ENCODE data around the gene DTNA.

The DTNA gene

GRCh38 chr18:34923911-34924310 lies 213.8 kb downstream of the DTNA start:
- TF ChIP-seq EZH2 (IDR thresholded peaks at IDR 0.05; ENCODE audit: borderline replicate concordance, low read length): no peak
- TF ChIP-seq CTCF (IDR thresholded peaks at IDR 0.05; ENCODE audit: low read length): no peak

GRCh38 chr18:34926683-34927082 lies 216.6 kb downstream of the DTNA start:
- Histone ChIP-seq H3K4me1 (ENCODE audit: insufficient read depth, low read length, severe bottlenecking) (no peaks in the 10 kb centered on the region), H2AFZ (ENCODE audit: low read length) (no peak overlapping the region), H3K27ac (ENCODE audit: low read depth, low read length, poor library complexity, severe bottlenecking) (no peak overlapping the region), H3K4me3 (ENCODE audit: low read depth, low read length, poor library complexity, severe bottlenecking) (no peak overlapping the region), H3K27me3 (ENCODE audit: insufficient read depth, low read length) (no peaks in the 10 kb centered on the region), H3F3A (ENCODE audit: insufficient read depth, low read length) (no peaks in the 10 kb centered on the region), H3K9me2 (ENCODE audit: low read depth, low read length) (no peaks in the 10 kb centered on the region), H3K9ac (ENCODE audit: low read length) (no peak overlapping the region), H3K36me3 (ENCODE audit: insufficient read depth, low read length) (no peaks in the 10 kb centered on the region), H3K79me2 (ENCODE audit: insufficient read depth, low read length) (no peaks in the 10 kb centered on the region), H3K9me3 (ENCODE audit: low read length) (no peaks in the 10 kb centered on the region), H4K20me1 (ENCODE audit: insufficient read depth, low read length) (no peaks in the 10 kb centered on the region), H3K4me2 (ENCODE audit: low read length) (no peak overlapping the region)
- TF ChIP-seq EZH2 (IDR thresholded peaks at IDR 0.05; ENCODE audit: borderline replicate concordance, low read length) (no peak), CTCF (IDR thresholded peaks at IDR 0.05; ENCODE audit: low read length) (no peak)

More at GRCh38 chr18:34923911-34924310, 213.8 kb downstream of the DTNA start:
- H4K20me1 ChIP-seq (ENCODE audit: insufficient read depth, low read length): no peaks in the 10 kb centered on the region
- no peaks in the 10 kb centered on the region for H3K27me3 ChIP-seq (ENCODE audit: insufficient read depth, low read length)
- no peaks in the 10 kb centered on the region for H3F3A ChIP-seq (ENCODE audit: insufficient read depth, low read length)
- no peaks in the 10 kb centered on the region for H3K9me2 ChIP-seq (ENCODE audit: low read depth, low read length)
- H3K27ac ChIP-seq (ENCODE audit: low read depth, low read length, poor library complexity, severe bottlenecking): no peak overlapping the region
- H3K36me3 ChIP-seq (ENCODE audit: insufficient read depth, low read length): no peaks in the 10 kb centered on the region
- no peak overlapping the region for H3K9ac ChIP-seq (ENCODE audit: low read length)
- H3K4me2 ChIP-seq (ENCODE audit: low read length): no peak overlapping the region
- no peaks in the 10 kb centered on the region for H3K79me2 ChIP-seq (ENCODE audit: insufficient read depth, low read length)
- no peak overlapping the region for H3K4me3 ChIP-seq (ENCODE audit: low read depth, low read length, poor library complexity, severe bottlenecking)
- H3K4me1 ChIP-seq (ENCODE audit: insufficient read depth, low read length, severe bottlenecking): no peaks in the 10 kb centered on the region
- H2AFZ ChIP-seq (ENCODE audit: low read length): no peak overlapping the region
- no peaks in the 10 kb centered on the region for H3K9me3 ChIP-seq (ENCODE audit: low read length)

- H3K4me2 ChIP-seq (ENCODE audit: low read length): no peak overlapping the region
- H3K9me2 ChIP-seq (ENCODE audit: low read depth, low read length): no peaks in the 10 kb centered on the region
- H3K27me3 ChIP-seq (ENCODE audit: insufficient read depth, low read length): no peaks in the 10 kb centered on the region
- no peaks in the 10 kb centered on the region for H3K79me2 ChIP-seq (ENCODE audit: insufficient read depth, low read length)
- H3K4me1 ChIP-seq (ENCODE audit: insufficient read depth, low read length, severe bottlenecking): no peaks in the 10 kb centered on the region
- H2AFZ ChIP-seq (ENCODE audit: low read length): no peak overlapping the region
- no peaks in the 10 kb centered on the region for H3F3A ChIP-seq (ENCODE audit: insufficient read depth, low read length)
- no peak overlapping the region for H3K27ac ChIP-seq (ENCODE audit: low read depth, low read length, poor library complexity, severe bottlenecking)
- no peak for TF ChIP-seq EZH2 (IDR thresholded peaks at IDR 0.05; ENCODE audit: borderline replicate concordance, low read length)
- no peak for TF ChIP-seq CTCF (IDR thresholded peaks at IDR 0.05; ENCODE audit: low read length)
- no peak overlapping the region for H3K4me3 ChIP-seq (ENCODE audit: low read depth, low read length, poor library complexity, severe bottlenecking)
- H4K20me1 ChIP-seq (ENCODE audit: insufficient read depth, low read length): no peaks in the 10 kb centered on the region
- no peaks in the 10 kb centered on the region for H3K36me3 ChIP-seq (ENCODE audit: insufficient read depth, low read length)
- no peaks in the 10 kb centered on the region for H3K9me3 ChIP-seq (ENCODE audit: low read length)
- no peak overlapping the region for H3K9ac ChIP-seq (ENCODE audit: low read length)
Measured at GRCh38 chr18:34928088-34928753, 218.1 kb downstream of the DTNA start.

Measured in OCI-LY1 (cell line).